CD1c-positive myeloid dendritic cell (primary cell): ENCODE results near the gene CPHXL2.

ENCODE experiments used
- DNase-seq: peaks from one replicate; pipeline ENCODE4 v3.0.0-alpha.2; 2016; ENCODE audit errors: extremely low spot score

Gene CPHXL2

GRCh38 chr16:75676909-75677308 lies at the start of gene CPHXL2:
Gene CPHXL2 (minus strand): TSS chr16:75677009. CDS start chr16:75676999, 10 bp downstream.
- DNase-seq, result no peak

DNA sequence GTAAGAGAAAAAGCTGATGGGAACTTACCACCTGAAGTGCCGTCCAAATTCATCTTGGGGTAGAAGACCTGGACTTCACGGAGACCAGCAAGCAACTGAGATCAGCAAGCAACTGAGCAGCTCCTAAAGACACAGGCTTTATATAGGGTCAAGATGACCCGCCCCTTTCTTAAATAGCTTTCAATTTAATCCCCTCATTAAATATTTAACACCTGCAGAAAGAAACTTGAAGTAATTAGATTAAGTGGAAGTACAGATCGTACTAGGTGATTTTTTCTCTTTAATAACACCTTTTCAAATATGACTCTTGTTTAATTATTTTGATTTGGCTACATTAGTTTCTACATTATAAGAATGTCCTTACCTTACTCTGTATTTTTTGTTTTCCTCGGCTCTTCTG lies 49.6 kb upstream of the CPHXL2 start, which contains the start of gene CPHXL:
Gene CPHXL, minus strand, starts transcription at position 101 of the 400 bp plus-strand sequence. Its CDS starts 48 bp downstream, at position 53.
- no peak for DNase-seq

DNA sequence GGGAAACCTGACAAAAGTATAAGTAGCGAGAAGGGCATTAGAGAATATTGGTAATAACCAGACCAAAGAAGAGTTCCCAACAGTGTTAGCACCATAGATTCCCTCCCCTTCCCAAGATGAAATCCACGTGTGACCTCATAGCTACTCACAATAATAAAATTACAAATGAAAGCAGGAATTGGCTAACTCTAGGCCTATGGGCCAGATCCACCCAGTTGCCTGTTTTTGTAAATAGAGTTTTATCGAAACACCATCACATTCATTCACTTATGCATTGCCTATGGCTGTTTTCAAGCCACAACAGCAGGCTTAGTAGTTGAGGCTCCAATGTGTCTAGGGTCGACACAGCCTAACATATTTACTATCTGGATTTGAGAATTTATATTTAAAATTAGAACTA lies 41.6 kb upstream of the CPHXL2 start:
- DNase-seq, result no peak

- DNase-seq, result no peak
Measured at GRCh38 chr16:75714661-75715060, 37.9 kb upstream of the CPHXL2 start.

DNA sequence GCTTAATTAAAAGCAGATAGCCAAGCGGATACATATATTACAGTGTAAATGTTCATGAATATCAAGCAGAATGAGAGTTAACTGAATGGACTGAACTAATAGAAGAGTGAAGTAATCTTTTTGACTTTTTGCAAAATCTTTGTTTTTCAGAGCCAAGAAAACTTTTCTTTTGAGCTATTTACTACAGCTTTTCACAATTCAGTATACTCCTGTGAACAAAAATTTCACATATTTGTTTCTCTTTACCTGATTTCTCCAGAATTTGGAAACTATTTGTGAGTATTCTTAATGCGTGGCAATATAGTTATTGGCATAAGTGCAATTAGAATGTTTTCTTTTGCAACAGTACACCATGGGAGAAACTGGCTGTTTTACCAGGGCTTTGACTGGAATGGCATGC lies 33.5 kb upstream of the CPHXL2 start:
- no peak for DNase-seq

- no peak for DNase-seq
Measured at GRCh38 chr16:75703306-75703705, 26.5 kb upstream of the CPHXL2 start.

DNA sequence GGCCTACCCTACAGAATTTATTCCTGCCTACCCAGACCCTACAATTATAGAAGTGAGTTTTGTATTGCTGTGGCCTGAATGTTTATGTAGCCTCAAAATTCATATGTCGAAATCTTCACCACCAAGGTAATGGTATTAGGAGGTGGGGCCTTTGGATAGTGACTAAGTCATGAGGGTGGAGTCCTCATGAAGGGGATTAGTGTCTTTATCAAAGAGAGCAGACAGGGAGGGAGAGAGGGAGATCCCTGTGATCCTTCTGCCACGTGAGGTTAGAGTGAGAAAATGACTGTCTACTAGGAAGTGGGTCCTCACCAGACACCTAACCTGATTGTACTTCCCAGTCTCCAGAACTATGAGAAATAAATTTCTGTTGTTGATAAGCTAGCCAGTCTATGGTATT lies 25.4 kb upstream of the CPHXL2 start:
- no peak for DNase-seq

DNA sequence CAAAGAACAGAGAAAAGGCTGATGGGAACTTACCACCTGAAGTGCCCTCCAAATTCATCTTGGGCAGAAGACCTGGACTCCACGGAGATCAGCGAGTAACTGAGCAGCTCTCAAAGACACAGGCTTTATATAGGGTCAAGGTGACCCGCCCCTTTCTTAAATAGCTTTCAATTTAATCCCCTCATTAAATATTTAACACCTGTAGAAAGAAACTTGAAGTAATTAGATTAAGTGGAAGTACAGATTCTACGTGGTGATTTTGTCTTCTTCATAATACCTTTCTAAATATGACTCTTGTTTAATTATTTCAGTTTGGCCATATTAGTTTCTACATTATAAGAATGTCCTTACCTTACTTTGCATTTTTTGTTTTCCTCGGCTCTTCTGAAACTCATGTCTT lies 24.6 kb upstream of the CPHXL2 start, which contains the start of gene DUXB:
Gene DUXB, minus strand, starts transcription at position 101 of the 400 bp plus-strand sequence. Its CDS starts 43 bp downstream, at position 58.
- no peak for DNase-seq

DNA sequence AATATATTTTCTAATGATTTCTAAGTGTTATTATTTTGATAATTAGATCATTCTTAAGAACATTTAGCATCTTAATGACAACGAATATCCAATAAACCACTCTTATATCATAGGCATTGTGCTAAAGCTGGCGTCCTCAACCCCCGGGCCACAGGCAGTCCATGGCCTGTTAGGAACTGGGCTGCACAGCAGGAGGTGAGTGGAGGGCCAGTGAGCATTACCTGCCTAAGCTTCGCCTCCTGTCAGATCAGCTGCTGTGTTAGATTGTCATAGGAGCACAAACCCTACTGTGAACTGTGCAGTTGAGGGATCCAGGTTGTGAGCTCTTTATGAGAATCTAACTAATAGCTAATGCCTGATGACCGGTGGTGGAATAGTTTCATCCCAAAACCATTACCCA lies 20.8 kb upstream of the CPHXL2 start:
- DNase-seq, result no peak

- no peak for DNase-seq
Measured at GRCh38 chr16:75695708-75696107, 18.9 kb upstream of the CPHXL2 start.

DNA sequence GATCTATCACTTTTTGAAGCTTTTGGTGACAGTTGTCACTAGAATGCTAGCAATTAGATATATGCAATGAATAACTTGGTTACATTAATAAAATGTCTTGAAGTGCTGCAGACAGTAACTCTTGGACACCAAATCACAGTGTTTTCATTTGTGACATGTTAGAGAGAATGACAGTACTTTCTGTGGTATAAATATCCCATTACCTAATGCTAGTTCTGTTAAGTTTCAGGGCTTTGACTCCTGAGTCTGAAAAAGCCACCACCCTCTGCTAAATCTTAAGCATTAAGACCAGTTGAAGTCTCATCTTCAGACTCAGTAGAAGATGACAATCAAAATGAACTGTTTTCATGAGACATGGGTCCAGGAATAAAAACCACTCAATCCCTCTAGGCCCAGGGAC lies 10.6 kb upstream of the CPHXL2 start:
- no peak for DNase-seq

DNA sequence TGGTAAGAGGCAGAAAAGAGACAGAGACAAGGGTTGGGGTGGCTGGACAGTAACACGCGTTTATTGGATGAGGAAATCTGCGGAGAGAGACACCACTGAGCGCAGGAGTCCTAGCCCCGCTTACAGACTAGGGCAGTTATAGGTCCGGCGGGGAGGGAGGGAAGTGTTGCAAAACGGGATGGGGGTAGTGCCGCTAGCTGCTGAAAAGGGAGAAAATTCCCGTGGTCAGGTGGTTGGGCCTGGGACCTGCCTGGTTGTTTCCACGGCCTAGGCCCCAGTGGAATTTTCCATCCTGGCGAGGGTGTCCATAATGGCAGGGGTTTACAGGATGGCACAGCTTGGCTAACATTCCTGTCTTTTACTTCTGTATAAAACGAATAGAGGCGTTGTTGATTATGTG lies 5.5 kb upstream of the CPHXL2 start:
- DNase-seq, result no peak

- no peak for DNase-seq
Measured at GRCh38 chr16:75679366-75679765, 2.6 kb upstream of the CPHXL2 start.

DNA sequence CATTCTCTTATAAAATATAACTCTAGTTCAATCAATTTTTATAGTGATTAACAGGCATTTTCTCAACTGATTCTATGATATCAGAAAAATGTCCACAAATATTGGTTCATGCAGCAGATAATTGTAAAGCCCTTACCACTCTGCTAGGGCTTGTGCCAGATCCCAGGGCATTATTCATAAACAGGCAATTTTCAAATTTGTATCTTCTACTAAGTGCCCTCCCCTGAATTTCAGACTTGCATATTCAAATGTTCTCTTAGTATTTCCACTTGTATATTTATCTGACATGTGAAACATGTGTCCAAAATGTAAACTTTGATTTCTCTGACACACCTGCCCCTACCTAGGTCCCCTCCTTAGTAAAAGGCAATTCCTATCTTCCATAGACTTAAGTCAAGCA lies 9.3 kb downstream of the CPHXL2 start:
- no peak for DNase-seq

- DNase-seq, result no peak
Measured at GRCh38 chr16:75660726-75661302, 16.0 kb downstream of the CPHXL2 start.

DNA sequence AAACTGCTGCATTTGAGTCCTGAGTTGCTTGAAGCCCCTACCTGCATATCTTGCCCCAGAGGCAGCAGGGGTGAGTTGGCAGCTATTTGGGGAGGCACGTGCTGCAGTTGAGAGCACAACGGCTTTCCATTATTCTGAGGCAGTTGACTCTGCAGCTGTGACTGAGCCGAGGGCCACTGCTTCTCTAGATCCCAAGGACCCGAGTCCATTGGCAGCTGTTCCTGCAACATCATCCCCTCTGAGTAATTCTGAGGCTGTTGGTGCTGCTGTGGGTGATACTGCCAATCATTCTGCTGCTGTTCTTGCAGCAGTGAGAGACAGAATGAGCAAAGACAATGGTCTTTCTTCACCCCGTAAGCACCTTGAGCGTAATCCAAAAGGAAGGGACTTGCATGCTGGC lies 16.5 kb downstream of the CPHXL2 start:
- DNase-seq, result no peak

- DNase-seq, result no peak
Measured at GRCh38 chr16:75658175-75658574, 18.6 kb downstream of the CPHXL2 start.

- DNase-seq, result no peak
Measured at GRCh38 chr16:75653922-75654321, 22.9 kb downstream of the CPHXL2 start.

DNA sequence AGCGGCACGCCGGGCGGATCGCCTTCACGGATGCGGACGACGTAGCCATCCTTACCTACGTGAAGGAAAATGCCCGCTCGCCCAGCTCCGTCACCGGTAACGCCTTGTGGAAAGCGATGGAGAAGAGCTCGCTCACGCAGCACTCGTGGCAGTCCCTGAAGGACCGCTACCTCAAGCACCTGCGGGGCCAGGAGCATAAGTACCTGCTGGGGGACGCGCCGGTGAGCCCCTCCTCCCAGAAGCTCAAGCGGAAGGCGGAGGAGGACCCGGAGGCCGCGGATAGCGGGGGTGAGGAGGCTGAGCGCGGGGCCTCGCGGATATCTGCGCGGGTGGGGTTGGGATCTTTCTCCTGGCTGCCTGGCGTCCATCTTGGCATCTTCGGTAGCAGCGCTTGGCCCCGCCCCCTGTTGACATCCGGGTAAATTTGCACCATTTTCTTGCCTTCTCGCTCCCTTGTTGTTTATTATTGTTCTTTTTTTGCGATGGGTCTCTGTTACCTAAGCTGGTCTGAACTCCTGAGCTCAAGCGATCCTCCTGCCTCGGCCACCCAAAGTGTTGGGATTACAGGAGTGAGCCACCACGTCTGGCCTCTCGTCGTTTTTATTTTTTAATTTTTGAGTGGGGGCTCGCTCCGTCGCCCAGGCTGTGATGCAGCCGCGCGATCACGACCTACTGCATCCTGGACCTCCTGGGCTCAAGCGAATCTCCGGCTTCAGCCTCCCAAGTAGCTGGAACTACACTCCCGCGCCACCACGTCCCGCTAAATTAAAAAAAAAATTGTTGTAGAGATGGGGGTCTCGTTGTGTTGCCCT lies 28.3 kb downstream of the CPHXL2 start:
- peak; percentile 90 for DNase-seq

DNA sequence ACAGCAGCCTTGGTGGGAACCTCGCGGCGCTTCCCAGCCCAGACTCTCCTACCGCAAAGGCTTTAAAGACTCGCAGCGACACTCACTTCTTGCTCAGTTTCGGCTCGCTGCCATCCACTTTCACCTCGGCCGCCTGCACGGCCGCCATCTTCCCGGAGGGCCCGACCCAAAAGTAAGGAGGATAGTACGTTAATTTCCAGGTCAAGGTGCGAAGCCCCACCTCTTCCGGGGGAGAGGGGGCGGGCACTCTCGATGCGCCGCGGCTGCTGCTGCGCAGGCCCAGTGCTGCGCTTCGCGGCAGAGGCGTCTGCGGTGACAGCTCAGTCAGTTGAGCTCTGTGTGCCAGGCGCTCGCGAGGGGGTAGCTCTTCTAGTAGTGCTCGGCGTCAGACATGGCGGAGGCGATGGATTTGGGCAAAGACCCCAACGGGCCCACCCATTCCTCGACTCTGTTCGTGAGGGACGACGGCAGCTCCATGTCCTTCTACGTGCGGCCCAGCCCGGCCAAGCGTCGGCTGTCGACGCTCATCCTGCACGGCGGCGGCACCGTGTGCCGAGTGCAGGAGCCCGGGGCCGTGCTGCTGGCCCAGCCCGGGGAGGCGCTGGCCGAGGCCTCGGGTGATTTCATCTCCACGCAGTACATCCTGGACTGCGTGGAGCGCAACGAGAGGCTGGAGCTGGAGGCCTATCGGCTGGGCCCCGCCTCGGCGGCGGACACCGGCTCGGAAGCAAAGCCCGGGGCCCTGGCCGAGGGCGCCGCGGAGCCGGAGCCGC lies 29.1 kb downstream of the CPHXL2 start, which contains the start of the genes KARS1 and TERF2IP:
Gene KARS1, minus strand, starts transcription at position 174 of the 773 bp plus-strand sequence. Its CDS starts 26 bp downstream, at position 148.
Gene TERF2IP, plus strand, starts transcription at position 282 of the 773 bp plus-strand sequence. Its CDS starts 110 bp downstream, at position 392.
- DNase-seq, result peak; percentile 97

DNA sequence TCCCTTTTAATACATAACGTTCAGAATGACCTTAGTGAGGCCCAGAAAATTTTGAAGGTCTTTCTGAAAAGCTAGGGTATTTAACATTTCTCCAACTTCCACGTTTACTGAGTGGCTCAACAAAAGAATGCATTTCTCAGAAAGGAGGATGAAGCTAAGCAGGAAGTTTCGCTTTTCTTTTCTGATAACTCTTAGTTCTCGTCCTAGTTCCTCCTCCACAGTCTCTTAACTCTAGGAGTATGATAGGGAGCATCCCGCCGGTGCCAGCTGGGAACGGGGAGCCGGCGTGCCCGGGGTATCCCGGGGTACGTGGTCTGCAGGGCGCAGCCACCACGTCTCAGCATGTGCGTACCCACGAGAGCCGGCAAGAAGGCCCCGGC lies 29.7 kb downstream of the CPHXL2 start:
- DNase-seq, result peak; percentile 20
